Ammon's horn (tissue), 1 donor: ENCODE measurements around the gene PRDX2.

Source experiments
- DNase-seq: peaks from one replicate; pipeline ENCODE4 v3.0.0-alpha.2; 2016; ENCODE audit warnings: low spot score

PRDX2 gene

GRCh38 chr19:12752056-12752781 is 49.4 kb downstream of the PRDX2 start:
- no peak for DNase-seq

- no peak for DNase-seq
Observed at GRCh38 chr19:12751635-12752034, 50.0 kb downstream of the PRDX2 start, which contains the start of gene BEST2. Gene BEST2, plus strand, starts transcription at chr19:12751791. Its CDS starts 802 bp downstream, at chr19:12752593.

GRCh38 chr19:12750851-12751250 is 50.7 kb downstream of the PRDX2 start:
- DNase-seq, result no peak

- no peak for DNase-seq
Observed at GRCh38 chr19:12749938-12750521, 51.6 kb downstream of the PRDX2 start.

- no peak for DNase-seq
Observed at GRCh38 chr19:12748489-12748888, 53.1 kb downstream of the PRDX2 start.
